HG03469 (cell line): ENCODE measurements around the gene SLC16A7.
A peak's percentile ranks its signal among the peaks of the same experiment; 100 is the strongest.
"Not testable (repeated sequence)": the region's sequence is repeated elsewhere in the genome, so short reads cannot be mapped to it uniquely, and the experiment has no call there.

Source experiments
- ATAC-seq: cut with Tn5 transposase; IDR thresholded peaks from one replicate; pipeline ENCODE4 v1.9.1; 2021; ENCODE audit warnings: mild to moderate bottlenecking, moderate library complexity, moderate number of reproducible peaks; ENCODE audit not compliant: unreplicated experiment

Gene SLC16A7

DNA sequence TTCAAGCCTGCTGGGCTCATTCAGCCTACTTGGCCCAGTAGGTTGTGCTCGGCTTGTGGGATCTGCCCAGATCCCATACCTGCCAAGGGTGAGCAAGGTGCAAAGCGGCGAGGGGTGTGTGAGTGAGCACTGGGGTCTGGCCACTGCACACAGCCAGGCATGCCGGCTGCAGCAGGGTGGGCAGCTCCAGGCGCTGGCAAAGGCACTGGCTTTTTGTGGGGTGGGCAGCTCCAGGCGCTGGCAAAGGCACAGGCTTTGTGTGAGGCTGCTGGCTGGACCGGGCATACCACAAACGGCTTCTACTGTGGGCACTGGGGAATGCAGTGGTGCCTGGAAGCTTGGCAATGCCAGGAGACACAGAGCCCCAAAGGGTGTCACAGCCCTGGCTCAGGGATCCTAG is 137.4 kb downstream of the SLC16A7 start:
- no peak for ATAC-seq

DNA sequence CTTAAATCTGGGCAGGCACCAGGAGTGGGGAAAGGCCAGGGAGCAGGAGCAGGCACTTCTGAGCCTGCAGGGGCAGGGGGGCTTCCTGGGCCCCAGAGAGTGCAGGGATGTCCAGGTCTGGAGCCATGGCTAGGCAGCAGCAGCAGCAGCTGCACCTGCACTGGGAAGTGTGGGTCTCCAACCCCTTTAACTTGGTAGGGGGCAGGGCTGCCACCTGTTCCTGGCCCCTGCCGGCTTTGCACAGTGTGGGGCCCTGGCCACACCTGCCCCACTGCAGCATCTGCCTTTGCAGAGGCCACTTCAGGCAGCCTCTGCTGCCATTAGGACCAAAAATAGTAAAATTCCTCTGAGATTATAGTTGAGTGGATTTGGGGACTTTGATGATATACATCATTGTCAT is 138.5 kb downstream of the SLC16A7 start:
- ATAC-seq, result no peak

DNA sequence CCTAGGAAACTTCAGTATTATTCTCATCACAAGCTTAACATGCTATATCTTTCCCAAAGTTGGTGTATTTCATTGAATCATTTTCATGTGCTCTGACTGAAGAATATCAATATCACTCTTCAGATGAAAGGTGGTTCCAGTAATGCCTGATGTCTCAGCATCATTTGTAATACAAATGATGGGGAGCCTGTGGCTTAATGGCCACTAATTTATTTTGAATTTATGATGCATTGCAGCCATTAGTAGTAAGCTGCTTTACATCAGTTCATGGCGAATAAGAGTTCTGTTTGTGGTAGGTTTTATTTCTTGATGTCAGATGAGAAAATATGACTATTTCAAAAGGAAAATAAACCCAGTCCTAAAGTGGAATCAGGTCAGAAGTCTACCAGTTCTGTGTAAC is 139.4 kb downstream of the SLC16A7 start:
- no peak for ATAC-seq

DNA sequence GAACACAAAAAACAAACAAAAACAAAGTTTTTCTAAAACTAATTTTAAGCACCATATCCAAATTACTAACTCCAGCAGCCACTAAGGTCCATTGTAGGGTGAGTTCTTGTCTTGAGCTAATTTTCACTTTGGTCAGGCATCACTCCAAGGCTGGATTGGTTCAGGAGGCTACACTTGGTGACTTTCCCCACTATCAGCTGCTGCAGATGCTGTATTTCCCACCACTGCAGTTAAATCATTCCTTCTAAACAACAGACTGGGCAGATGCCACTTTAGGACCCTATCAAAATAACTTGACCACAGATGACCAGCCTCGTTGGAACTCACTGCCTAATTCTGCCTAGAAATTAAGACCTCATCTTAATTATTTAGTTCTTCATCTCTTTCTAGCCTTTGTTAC is 140.5 kb downstream of the SLC16A7 start:
- ATAC-seq, result no peak

DNA sequence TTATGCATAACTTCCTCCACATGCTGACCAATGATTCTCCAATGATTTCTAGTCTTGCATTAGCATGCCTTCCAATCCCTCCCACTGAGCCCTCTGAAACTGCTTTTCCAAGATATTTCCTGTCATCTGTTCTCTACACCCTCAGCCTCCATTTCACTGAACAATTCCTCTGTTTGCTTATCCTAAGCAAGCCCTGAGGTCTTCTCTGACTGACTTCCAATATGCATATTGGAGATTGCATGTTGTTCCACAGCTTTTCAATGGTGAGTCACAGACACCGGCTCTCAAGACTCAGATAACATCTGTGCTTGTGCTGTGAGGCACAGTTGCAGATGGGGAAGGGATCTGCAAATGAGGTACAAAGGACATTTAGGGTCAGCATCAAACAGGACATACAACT is 141.0 kb downstream of the SLC16A7 start:
- ATAC-seq, result no peak

DNA sequence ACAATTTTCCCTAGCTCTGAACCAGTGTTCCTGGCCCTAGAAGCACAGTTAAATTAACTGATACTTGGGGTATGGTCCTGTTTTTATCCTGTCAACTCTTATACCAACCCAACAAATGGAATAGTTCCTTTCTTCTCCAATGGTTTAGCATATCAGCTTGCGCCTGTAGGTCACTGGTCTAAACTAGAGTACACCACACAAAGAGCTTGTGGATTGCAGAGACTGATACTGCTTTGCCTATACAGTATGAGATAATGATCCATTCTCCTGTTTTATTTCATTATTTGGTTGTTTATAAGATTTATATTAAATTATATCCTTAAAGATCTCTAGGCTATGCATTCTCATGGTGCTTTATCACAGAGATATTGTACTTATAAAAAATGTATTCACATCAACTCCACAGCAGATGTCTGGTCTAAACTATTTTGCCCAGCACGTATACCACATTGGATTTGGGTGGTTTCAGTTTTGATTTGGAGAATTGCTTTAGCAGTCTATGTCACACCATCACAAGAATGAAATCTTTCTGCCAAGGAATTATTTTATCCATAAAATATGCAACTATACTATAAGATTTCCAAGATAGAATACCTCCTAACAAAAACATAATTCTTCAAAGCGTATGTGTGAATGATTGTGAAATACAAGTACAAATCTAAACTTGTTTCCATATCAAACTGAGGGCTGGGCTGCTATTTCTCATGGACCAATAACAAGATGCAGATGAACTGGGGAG is 142.1 kb downstream of the SLC16A7 start:
- no peak for ATAC-seq

DNA sequence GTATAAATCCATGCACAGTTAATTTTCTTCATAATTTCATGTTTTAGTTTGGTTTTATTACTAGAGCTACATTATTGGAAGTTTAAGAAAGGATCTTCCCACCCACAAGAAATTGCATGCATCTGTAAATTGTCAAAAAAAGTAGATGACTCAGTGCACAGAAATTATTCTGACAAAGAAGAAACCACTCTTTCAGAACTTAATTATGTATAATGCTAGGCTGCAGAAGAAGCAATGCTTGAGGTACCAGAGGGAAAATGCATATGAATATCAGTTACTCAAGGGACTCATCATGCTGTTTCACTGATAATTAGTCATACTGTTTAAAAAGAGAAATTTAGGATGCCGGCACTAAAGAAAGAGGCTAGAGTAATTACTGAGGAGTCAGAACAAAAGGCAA is 147.0 kb downstream of the SLC16A7 start:
- ATAC-seq, result no peak

DNA sequence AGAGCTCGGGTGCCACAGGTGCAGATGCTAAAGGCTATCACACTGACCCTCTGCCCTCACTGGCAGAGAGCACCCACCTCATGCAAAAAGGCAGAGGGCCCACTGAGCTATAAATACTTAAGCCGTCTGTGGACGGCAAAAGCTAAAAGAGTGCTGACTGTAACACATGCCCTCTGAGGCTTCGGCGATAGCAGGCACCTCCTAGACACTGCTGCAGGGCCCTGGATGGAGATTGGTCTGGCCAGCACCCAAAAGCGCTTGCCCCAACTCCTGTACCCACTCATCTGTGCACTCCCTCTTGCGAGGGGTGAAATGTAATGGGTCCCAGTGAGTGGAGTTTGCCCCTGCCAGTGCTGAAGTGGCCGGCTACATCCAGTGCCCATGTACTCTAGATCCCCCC is 148.7 kb downstream of the SLC16A7 start:
- ATAC-seq, result no peak

DNA sequence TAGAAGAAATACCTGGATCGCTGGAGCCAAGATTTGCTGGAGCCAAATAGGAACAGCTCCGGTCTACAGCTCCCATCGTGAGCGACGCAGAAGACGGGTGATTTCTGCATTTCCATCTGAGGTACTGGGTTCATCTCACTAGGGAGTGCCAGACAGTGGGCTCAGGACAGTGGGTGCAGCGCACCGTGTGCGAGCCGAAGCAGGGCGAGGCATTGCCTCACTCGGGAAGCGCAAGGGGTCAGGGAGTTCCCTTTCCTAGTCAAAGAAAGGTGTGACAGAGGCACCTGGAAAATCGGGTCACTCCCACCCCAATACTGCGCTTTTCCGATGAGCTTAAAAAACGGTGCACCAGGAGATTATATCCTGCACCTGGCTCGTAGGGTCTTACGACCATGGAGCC is 155.3 kb downstream of the SLC16A7 start:
- ATAC-seq, result not testable (repeated sequence)

DNA sequence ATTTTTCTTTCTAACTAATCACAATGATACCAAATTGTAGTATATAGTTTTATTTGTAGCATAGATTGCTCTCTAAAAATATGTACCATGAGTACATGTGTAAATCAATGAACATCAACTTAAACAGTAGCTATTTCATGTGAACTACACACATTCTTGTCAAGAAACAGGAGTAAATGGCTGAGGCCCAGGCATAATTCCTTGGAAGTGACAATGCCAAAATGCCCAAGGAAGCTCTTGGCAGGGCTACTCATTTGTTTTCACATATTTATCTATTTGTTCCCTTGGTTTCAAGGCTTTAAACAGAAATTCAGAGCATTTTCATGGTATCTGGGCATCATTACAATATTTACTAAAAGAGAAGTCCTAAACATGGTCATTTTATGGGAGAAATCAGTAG is 165.7 kb downstream of the SLC16A7 start:
- ATAC-seq, result no peak

DNA sequence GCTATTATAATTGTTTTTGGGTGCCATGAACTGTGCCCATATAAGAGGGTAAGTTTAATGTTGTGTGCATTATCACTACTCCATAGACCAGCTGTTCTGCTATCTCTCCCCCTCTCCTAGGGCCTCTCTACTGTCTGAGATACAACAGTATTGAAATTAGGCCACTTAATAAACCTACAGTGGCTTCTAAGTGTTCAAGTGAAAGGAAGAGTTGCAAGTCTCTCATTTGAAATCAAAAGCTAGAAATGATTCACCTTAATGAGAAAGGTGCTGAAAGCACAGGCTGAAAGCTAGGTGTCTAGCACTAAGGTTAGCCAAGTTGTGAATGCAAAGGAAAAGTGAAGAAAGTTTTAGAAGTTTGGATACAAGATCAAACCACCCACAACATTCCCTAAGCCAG is 168.0 kb downstream of the SLC16A7 start:
- no peak for ATAC-seq

DNA sequence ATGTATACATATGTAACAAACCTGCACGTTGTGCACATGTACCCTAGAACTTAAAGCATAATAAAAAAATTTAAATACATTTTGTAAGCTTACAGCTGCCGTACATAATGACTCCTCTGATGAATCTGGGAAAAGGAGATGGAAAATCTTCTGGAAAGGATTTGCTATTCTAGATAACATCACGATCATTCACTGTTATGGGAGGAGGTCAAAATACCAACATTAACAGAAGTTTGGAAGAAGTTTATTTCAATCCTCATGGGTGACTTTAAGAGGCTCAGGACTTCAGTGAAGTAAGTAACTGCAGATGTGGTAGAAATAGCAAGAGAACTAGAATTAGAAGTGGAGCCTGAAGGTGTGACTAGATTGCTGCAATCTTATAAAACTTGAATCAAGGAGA is 172.2 kb downstream of the SLC16A7 start:
- ATAC-seq, result no peak

DNA sequence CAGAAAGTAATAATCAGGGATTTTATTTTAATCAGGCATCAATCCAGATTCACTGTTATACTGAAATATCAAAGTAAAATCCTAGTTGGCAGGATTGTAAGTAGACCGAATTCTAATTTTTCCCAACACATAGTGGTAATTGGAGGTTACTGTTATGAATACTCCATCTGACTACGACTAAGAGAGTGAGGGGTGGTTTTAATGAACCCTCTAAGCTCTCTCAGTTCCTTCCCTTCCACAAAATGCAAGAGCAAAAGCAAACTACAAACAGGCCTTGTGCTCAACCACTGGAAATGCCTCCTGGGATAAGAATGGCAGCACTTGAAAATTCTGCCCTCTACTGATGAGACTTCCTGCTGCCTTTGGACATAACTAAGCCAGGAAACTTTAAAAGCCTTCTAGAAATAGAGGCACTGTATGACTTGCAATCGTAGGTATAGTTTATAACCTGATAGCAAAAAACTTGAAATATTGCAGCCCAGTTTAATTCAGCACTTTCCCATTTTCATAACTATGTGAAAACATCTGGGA is 184.8 kb downstream of the SLC16A7 start:
- no peak for ATAC-seq

DNA sequence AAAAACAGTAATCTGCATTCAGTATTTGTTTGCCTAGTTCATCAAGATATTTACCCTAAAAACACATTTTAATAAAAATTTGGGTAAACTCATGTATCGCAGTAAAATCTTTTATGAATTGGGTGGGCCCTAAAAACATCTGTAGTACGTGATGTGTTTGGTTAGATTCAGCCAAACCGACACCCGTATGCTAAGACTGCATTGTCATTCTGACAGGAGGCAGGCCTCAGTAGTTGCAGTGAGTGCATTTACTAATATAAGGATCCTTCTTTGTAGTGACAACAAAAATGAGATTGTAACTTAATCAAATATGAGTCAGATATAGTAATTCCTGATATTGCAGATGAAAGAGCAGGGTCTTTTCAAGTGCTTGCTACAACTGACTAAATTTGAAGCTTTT is 191.8 kb downstream of the SLC16A7 start:
- ATAC-seq, result no peak

DNA sequence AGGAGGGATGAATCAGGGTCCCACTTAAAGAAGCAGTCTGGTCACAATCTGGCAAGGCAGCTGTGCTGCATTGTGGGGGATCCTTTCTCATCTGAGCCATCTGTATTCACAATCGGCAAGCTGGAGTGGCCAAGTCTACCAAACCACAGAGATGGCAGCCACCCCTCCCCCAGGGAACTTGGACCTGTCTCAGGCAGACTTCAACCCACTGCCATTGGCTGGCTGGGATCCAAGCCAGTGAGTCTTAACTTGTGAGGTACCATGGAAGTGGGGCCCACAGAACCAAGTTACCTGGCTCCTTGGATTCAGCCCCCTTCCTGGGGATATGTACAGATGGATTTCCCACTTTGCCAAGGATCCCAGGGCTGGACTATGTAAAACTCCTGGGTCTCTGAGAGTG is 196.8 kb downstream of the SLC16A7 start:
- no peak for ATAC-seq

DNA sequence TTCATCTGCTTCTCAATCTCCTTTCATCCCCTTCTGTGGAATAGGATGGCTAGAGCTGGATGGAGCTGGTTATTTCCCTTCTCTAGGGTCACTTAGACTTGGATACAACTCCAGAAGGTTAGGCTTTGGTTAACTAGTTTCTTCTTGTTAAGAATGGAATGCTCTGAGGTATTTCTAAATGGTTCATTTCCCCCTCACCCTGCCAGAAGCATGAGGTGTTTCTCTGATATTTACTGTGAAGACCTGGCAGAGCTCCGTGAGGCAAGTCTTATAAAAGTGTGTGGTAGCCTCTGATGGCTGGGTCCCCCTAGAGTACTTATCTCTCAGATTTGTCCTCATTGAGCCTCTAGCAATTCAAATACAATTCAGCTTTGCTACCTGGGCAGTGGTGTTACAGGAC is 207.9 kb downstream of the SLC16A7 start:
- ATAC-seq, result no peak

DNA sequence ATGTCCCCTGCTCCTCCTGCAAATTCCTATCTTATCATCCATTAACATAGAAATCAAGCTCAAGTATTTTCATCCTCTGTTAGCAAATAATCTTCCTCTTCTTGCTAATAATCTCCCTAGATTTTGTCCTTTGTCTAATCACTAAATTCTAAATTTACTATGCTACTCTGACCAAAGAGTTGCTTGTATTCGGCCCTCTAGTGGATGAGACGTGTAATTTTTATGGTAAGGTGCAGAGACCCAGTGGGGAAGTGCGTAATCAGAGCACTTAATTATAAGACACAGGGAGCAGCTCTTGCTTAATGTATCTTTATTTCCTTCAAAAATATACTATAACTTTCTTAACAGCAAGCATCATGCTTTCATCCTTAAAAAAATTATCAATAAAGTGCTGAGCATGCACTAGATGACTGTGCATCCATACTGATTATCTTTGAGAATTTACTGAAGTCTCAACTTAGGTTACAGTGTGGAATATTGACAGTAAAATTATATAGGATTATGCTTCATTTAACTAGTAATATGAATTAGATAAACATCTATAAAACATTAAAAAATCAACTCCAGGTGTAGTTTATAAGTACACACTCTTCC is 212.6 kb downstream of the SLC16A7 start:
- ATAC-seq, result peak; percentile 73

DNA sequence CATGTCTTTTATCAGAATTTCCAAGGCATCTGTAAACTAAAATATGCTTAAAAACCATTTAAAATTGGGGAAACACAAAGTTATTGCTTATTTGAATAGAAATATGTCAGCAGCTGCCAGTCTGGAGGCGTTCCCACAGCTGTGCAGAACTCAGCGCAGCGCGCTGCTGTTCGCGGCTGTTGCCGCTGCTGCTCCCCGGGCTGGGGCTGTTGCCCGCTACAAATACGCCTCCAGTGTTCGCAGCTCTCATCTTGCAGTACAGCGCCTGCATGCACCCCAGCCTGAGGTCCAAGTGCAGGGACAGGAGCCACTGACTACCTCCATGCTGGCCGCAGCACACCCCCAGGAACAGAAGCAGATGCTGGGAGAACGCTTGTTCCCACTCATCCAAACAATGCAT is 216.2 kb downstream of the SLC16A7 start:
- ATAC-seq, result no peak

DNA sequence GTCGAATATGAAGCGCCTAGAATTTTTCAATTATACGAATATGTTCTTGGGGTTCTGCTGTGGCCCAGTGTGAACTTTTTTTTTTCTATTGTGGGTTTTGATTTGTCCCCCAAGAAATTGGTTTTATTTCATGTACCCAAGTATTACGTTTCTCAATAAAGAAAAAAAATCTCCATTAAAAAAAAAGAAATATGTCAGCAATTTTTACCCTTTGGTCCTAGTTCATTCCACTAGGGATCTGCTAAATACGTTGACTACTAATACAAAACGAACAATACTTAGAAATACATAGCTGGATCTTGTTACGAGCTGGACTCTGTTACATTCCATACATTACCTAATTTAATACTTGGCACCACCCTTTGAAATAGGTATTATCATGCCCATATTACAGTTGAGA is 216.9 kb downstream of the SLC16A7 start:
- ATAC-seq, result no peak

DNA sequence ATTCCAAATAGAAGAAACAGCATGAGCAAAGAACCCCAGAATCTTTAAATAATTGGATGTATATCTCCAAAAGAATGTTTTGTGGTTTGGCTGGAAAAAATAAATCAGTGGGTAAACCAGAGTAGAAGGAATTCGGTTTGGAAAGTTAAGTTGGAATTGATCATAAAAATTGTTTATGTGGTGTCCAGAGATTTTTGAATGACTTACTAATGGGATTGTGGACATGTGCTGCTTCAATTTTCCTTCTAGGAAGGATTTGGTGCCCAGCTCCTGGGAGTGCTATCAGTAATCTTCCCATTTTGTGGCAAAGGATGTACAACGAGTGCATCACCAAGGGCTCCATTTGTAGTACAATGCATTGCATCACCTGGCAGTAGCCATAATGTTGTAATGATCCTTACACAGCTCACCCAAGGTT is 224.8 kb downstream of the SLC16A7 start:
- ATAC-seq, result no peak

DNA sequence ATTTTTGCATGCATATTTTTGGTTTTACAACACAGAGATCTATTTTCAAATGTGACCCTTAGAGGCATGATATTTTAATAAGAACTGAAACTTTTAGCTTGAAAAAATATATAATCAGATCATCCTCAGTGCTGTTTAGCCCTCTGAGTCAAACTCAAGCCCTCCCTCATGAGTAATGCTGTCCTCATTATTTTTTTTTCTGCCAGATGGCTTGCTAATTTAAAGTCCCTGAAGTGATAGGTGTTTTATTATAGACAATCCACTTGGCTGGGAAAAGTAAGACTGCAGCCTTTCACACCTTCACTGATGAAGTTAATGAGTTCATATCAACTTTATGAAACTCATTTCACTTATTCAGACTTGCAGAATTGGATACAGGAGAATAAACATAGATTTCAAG is 227.7 kb downstream of the SLC16A7 start:
- ATAC-seq, result no peak

DNA sequence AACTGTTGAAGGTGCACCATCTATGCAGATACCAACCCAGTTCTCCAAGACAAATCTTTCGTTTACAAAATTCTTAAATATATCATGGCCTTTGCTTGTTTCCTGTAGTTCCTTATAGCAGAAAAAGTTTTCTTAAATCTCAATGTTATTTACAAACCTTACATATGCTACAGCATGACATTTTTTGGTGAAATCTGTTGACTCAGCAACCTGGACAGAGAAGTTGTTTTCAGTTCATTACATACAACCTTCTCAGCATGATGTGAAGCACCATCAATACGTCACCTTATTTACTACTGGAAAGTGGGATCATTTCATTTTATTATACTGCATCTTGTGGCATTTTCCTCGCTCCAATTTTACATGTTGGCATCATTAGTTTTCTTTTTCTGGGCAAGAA is 231.9 kb downstream of the SLC16A7 start:
- no peak for ATAC-seq

DNA sequence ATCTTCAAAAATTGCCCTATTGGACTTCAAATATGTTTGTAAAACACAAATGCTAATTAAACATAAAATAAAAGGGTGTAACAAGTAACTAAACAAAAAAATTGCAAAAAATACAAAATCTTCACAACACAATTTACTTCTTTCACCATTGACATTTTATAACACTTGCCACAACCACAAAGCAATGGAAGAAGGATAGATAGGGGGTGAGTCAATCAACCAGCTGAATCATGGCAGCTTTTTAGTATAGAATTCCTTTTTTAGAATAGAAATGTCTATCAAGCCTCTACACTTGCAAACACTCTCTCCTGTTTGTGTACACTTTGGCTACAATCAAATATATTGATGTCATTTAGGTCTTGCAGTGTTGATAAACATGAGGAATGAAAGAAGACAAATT is 232.7 kb downstream of the SLC16A7 start:
- no peak for ATAC-seq
